Progenitor cell of endocrine pancreas (in vitro differentiated cells): ENCODE results near the gene DNASE1L1. TPM values are rescaled to one million over a fixed set of nuclear protein-coding genes. Genes with fewer than 3 reads are reported as not detected.

Experiments
- DNase-seq: peaks from one replicate; pipeline ENCODE4 v3.0.0; 2021; ENCODE audit warnings: low spot score; ENCODE audit not compliant: unreplicated experiment
- H3K27ac Mint-ChIP-seq: 2 replicates; pipeline ENCODE4 v1.8.0; 2021; ENCODE audit warnings: mild to moderate bottlenecking, moderate library complexity, mixed read lengths
- H3K27me3 Mint-ChIP-seq: 2 replicates; pipeline ENCODE4 v1.8.0; 2021; ENCODE audit warnings: mixed read lengths
- H3K36me3 Mint-ChIP-seq: 2 replicates; pipeline ENCODE4 v1.8.0; 2022; ENCODE audit warnings: mixed read lengths; ENCODE audit not compliant: insufficient read depth
- H3K4me1 Mint-ChIP-seq: 2 replicates; pipeline ENCODE4 v1.8.0; 2021; ENCODE audit warnings: low read depth, mixed read lengths
- H3K4me3 Mint-ChIP-seq: 2 replicates; pipeline ENCODE4 v1.8.0; 2021; ENCODE audit warnings: low read depth, mild to moderate bottlenecking, moderate library complexity, mixed read lengths
- H3K9me3 Mint-ChIP-seq: 2 replicates; pipeline ENCODE4 v1.8.0; 2021; ENCODE audit warnings: low read depth, mixed read lengths
- CTCF ChIP-seq: fragments of 200-600 bp; sonication (generic); IDR thresholded peaks from one replicate; pipeline ENCODE4 v1.5.0; 2021; ENCODE audit warnings: antibody characterized with exemption, mild to moderate bottlenecking; ENCODE audit not compliant: unreplicated experiment
- total RNA-seq: library from RNA; stranded (reverse); gene quantifications from 2 replicates; pipeline ENCODE4 v1.2.1, GENCODE V29; 2021

The DNASE1L1 gene
- total RNA-seq, 1 donor from 2014 or later: 12.7 TPM

DNA sequence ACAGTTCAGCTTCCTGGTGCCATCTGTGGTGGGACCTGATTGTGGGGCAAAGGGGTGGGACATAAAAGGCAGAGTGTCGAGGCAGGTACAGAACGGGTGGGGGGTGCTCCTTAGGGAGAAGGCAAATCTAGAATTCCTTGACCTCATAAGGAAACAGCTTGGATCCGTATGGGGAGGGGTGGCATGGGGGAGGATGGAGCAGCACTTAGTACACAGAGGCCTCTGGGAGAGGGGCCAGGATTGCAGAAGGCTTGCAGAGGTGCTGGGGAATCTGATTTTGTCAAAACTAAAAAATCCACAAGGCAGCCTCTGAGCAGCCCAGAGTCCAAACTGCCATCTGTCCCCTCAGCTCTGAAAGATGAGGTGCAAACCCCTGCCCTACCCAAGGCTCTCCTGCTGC, 32.3 kb downstream of the DNASE1L1 start:
- Mint-ChIP-seq H3K9me3 (peaks cover 2% of the 10 kb centered on the region), H3K27ac (no peak overlapping the region), H3K4me1 (peaks cover 9% of the 10 kb centered on the region), H3K27me3 (no peaks in the 10 kb centered on the region), H3K4me3 (no peak overlapping the region), H3K36me3 (peaks cover 2% of the 10 kb centered on the region)
- no peak for TF ChIP-seq CTCF
- no peak for DNase-seq

GRCh38 chrX:154375156-154375504, 33.9 kb downstream of the DNASE1L1 start:
- Mint-ChIP-seq H3K36me3 (no peaks in the 10 kb centered on the region), H3K4me1 (peaks cover 3% of the 10 kb centered on the region), H3K4me3 (peak overlapping the region; percentile 43), H3K27me3 (no peaks in the 10 kb centered on the region), H3K27ac (no peak overlapping the region), H3K9me3 (peaks cover 2% of the 10 kb centered on the region)
- no peak for DNase-seq
- TF ChIP-seq CTCF: no peak

DNA sequence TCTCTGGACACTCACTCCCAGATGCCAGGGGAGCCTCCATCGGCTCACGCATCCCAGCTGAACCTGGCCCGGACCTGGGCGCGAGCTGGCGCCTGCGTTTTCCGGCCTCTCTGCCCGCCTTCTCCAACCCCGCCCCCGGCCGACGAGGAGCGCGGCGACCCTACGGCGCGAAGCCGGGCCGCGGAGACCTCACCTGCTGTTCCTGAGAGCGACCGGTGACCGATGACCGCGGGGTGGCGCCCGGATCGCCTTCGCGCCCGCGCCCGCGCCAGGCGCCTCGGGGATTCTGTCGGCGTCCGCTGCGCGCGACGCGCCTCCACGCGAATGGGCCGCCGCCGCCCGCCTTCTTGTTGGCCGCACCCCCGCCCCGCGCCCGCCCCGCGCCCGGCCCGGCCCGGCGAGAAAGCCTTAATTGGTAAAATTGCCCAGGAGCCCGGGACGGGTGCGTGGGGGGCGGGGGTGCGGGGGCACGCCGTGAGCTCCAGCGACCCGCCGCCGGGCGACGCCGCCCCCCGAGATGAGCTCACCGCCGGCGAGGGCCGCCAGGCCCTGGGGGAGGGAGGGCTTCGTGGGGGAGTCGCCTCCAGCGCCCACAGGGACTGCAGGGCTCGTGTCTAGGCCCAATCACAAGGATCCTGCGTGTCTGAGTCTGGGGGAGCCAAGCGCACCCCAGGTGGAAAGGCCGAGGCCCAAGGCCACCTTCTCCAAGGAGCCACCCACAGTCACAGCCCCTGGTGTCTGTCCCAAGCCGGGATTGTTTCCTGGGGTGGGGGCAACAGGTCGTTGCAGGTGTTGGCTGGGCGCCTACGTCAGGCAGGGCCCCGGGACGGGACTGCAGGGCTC, 34.5 kb downstream of the DNASE1L1 start, which contains the start of gene FLNA:
FLNA (minus strand) TSS at position 322 of the 843 bp plus-strand sequence. CDS start 3,389 bp downstream, outside the sequence.
- Mint-ChIP-seq H3K4me3 (peak within 1 kb of the TSS; percentile 49), H3K27me3 (no peaks in the 10 kb centered on the region), H3K36me3 (no peaks in the 10 kb centered on the region), H3K9me3 (peaks cover 2% of the 10 kb centered on the region), H3K4me1 (no peaks in the 10 kb centered on the region), H3K27ac (peak within 1 kb of the TSS; percentile 79)
- TF ChIP-seq CTCF: peak; percentile 37
- DNase-seq: peak; percentile 58

GRCh38 chrX:154373340-154374306, 35.4 kb downstream of the DNASE1L1 start:
- peak; percentile 65 for DNase-seq
- H3K9me3 Mint-ChIP-seq: peaks cover 2% of the 10 kb centered on the region
- no peaks in the 10 kb centered on the region for H3K4me1 Mint-ChIP-seq
- H3K27ac Mint-ChIP-seq: peak overlapping the region; percentile 79
- peak overlapping the region; percentile 49 for H3K4me3 Mint-ChIP-seq
- H3K36me3 Mint-ChIP-seq: no peaks in the 10 kb centered on the region
- peak; percentile 62 for TF ChIP-seq CTCF
- H3K27me3 Mint-ChIP-seq: no peaks in the 10 kb centered on the region

DNA sequence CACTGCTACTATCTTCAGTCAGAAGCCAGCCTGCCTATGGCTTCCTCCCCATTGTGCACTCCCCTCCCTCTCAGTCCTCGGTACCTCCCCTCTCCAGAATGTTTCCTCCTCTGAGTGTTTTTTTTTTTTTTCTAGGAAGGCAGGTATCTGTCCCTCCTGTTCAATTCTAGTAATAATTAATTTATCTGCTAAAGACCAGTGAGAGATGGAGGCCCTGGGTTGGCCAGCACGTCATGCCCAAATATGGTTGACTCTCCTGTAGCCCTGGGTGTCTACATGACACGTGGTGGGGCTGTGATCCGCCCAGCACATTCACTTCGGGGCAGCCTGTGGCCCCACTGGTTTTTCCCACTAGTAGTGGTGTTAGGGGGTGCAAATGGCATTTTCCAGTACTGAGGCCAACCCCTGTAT, 36.4 kb downstream of the DNASE1L1 start:
- no peak for DNase-seq
- Mint-ChIP-seq H3K9me3 (peaks cover 2% of the 10 kb centered on the region), H3K36me3 (no peaks in the 10 kb centered on the region), H3K4me3 (peak overlapping the region; percentile 50), H3K27ac (peak overlapping the region; percentile 43), H3K27me3 (no peaks in the 10 kb centered on the region), H3K4me1 (peaks cover 2% of the 10 kb centered on the region)
- no peak for TF ChIP-seq CTCF
